GM06990 (cell line): ENCODE measurements around the gene CD96.

Experiments
- DNase-seq: peaks from one replicate; pipeline ENCODE4 v3.0.0-alpha.2; 2011; ENCODE audit not compliant: insufficient read length; ENCODE audit errors: extremely low read depth
- H3K27me3 ChIP-seq: replicated peaks from 2 replicates; pipeline ENCODE4 v1.6.0; 2011; ENCODE audit warnings: low read length; ENCODE audit not compliant: control insufficient read depth, insufficient read depth
- H3K36me3 ChIP-seq: 2 replicates; pipeline ENCODE4 v1.5.1; 2011; ENCODE audit warnings: low read length; ENCODE audit not compliant: control insufficient read depth, insufficient read depth
- H3K4me3 ChIP-seq: replicated peaks from 2 replicates; pipeline ENCODE4 v1.5.1; 2011; ENCODE audit warnings: low read depth, mild to moderate bottlenecking, control low read depth, low read length
- CTCF ChIP-seq: IDR thresholded peaks from 2 replicates; pipeline ENCODE4 v1.5.1; 2011; ENCODE audit warnings: low read length, control low read depth, mild to moderate bottlenecking, inconsistent platforms; ENCODE audit not compliant: insufficient read depth, poor library complexity, severe bottlenecking

CD96 gene

DNA sequence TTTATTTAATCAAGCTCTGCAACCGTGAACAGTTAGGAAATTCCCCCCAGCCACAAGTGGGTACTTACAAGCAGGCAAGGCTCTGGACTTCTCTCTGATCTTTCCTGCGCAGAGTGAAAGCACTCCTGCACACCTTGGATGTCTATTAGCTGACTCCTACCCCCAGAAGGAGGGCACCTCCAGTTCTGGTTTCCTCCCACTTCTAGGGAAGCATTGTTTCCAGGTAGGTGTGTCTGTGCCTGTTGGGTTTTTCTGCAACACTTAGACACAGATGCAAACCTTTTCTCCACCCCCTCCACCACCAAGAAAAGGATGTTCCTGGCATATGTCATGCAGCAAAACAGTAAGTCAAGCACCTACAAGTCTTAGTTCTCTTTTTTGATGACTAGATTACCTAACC, 53.2 kb downstream of the CD96 start, which contains the start of gene ZBED2:
Gene ZBED2, minus strand, starts transcription at position 115 of the 400 bp plus-strand sequence. CDS start 1,145 bp downstream, outside the sequence.
- no peak for DNase-seq
- Histone ChIP-seq H3K27me3 (no peaks in the 10 kb centered on the region), H3K36me3 (no peaks in the 10 kb centered on the region), H3K4me3 (no peak within 1 kb of the TSS)
- TF ChIP-seq CTCF, result no peak

DNA sequence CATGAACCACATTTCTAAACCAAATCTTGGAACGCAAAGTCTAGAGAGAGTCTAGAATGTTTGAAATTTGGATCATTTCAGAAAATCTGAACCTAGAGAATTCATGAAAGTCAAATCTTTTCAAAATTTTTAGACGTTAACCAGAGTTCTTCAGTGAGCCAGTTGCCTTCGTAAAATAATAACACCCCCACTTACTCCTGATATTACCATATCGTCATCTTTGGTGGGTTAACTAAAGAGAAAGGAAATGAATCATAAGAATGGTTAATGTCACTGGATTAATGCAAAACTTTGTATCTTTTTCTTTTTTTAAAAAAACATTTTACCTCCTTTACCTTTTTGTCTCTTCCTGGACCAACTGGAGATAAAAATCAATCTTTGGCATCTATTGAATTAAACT, 54.3 kb downstream of the CD96 start:
- no peak overlapping the region for H3K4me3 ChIP-seq
- DNase-seq, result no peak
- TF ChIP-seq CTCF, result no peak
- H3K36me3 ChIP-seq, result no peaks in the 10 kb centered on the region
- H3K27me3 ChIP-seq, result no peaks in the 10 kb centered on the region

GRCh38 chr3:111598139-111598538, 56.1 kb downstream of the CD96 start:
- Histone ChIP-seq H3K36me3 (no peaks in the 10 kb centered on the region), H3K27me3 (no peaks in the 10 kb centered on the region), H3K4me3 (no peak overlapping the region)
- no peak for DNase-seq
- no peak for TF ChIP-seq CTCF

- TF ChIP-seq CTCF, result no peak
- Histone ChIP-seq H3K4me3 (no peak overlapping the region), H3K36me3 (no peaks in the 10 kb centered on the region), H3K27me3 (no peaks in the 10 kb centered on the region)
- no peak for DNase-seq
Observed at GRCh38 chr3:111598552-111598951, 56.6 kb downstream of the CD96 start.

DNA sequence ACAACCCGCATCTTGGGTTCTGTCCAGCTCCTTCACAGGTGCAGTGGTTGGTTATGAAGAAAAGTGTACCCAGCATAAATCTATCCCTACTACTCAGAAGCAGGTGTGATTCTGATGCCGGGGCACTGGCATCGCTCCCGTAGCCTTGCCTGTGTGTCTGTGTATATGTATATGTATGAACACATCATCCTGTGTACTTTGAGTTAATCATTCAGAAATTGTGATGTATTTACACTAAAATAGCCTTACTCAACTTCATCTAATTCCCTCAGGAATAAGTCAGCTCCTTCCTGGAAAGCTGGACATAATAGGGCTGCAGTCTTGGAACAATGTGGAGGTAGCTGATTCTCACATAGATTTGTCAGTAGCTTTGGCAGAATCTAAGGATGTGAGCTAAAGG, 59.8 kb downstream of the CD96 start:
- TF ChIP-seq CTCF, result no peak
- no peak overlapping the region for H3K4me3 ChIP-seq
- DNase-seq, result no peak
- H3K36me3 ChIP-seq, result no peaks in the 10 kb centered on the region
- H3K27me3 ChIP-seq, result no peaks in the 10 kb centered on the region

DNA sequence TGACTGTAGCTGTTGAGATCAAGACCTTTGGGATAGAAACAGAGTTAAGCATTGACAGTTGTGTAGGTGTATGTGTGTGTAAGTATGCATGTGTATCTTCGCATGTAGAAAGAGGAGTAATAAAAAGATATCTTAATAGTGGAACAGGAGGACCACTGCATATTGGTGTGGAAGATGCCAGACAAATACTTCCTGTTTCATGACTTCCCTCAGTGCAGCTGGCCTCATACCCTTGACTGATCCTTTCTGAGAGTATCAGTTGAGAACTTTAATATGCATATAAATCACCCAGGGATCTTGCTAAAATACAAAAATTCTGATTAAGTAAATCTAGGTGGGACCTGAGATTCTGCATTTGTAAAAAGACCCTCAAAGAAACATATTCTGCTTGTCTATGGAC, 61.7 kb downstream of the CD96 start:
- no peak for DNase-seq
- H3K36me3 ChIP-seq, result no peaks in the 10 kb centered on the region
- no peaks in the 10 kb centered on the region for H3K27me3 ChIP-seq
- no peak for TF ChIP-seq CTCF
- H3K4me3 ChIP-seq, result no peak overlapping the region
